Activated naive CD8-positive, alpha-beta T cell treated with anti-CD3 and anti-CD28 coated beads, Interleukin-2, amount 50 U/mL, for 24 hours (primary cell): Measurements from ENCODE around the gene GAST.

Experiments
- ATAC-seq: fragments of 150-1000 bp; cut with Tn5 transposase; one replicate; pipeline ENCODE4 v1.10.0; 2021
- DNase-seq: peaks from one replicate; pipeline ENCODE4 v3.0.0; 2021
- H3K27ac Mint-ChIP-seq: one replicate; pipeline ENCODE4 v1.8.0; 2021; ENCODE audit warnings: mild to moderate bottlenecking, mixed read lengths
- H3K27me3 Mint-ChIP-seq: one replicate; pipeline ENCODE4 v1.8.0; 2021; ENCODE audit warnings: mixed read lengths
- H3K36me3 Mint-ChIP-seq: one replicate; pipeline ENCODE4 v1.8.0; 2021; ENCODE audit warnings: low read depth, mixed read lengths
- H3K4me1 Mint-ChIP-seq: one replicate; pipeline ENCODE4 v1.8.0; 2021; ENCODE audit warnings: mixed read lengths
- H3K4me3 Mint-ChIP-seq: one replicate; pipeline ENCODE4 v1.8.0; 2021; ENCODE audit warnings: mild to moderate bottlenecking, moderate library complexity, mixed read lengths
- H3K9me3 Mint-ChIP-seq: one replicate; pipeline ENCODE4 v1.8.0; 2021; ENCODE audit warnings: mixed read lengths

GAST gene

GRCh38 chr17:41736983-41737679, 25.0 kb downstream of the GAST start:
- Mint-ChIP-seq H3K27me3 (peaks cover 39% of the 10 kb centered on the region), H3K36me3 (no peaks in the 10 kb centered on the region), H3K4me1 (peaks cover 6% of the 10 kb centered on the region), H3K9me3 (no peaks in the 10 kb centered on the region), H3K4me3 (no peak overlapping the region), H3K27ac (no peak overlapping the region)
- no peak for ATAC-seq
- DNase-seq: no peak

- H3K27ac Mint-ChIP-seq: no peak overlapping the region
- no peak overlapping the region for H3K4me3 Mint-ChIP-seq
- peaks cover 34% of the 10 kb centered on the region for H3K27me3 Mint-ChIP-seq
- ATAC-seq (no peak), DNase-seq (no peak)
- no peaks in the 10 kb centered on the region for H3K9me3 Mint-ChIP-seq
- H3K4me1 Mint-ChIP-seq: peaks cover 6% of the 10 kb centered on the region
- H3K36me3 Mint-ChIP-seq: no peaks in the 10 kb centered on the region
Measured at GRCh38 chr17:41737680-41738023, 25.5 kb downstream of the GAST start.

- DNase-seq: peak; percentile 84
- peak; percentile 88 for ATAC-seq
- H3K9me3 Mint-ChIP-seq: no peaks in the 10 kb centered on the region
- H3K4me3 Mint-ChIP-seq: no peak overlapping the region
- H3K27ac Mint-ChIP-seq: no peak overlapping the region
- H3K27me3 Mint-ChIP-seq: peaks cover 33% of the 10 kb centered on the region
- H3K36me3 Mint-ChIP-seq: no peaks in the 10 kb centered on the region
- H3K4me1 Mint-ChIP-seq: peaks cover 6% of the 10 kb centered on the region
Measured at GRCh38 chr17:41738077-41738800, 26.1 kb downstream of the GAST start.

- DNase-seq (no peak), ATAC-seq (no peak)
- H3K27ac Mint-ChIP-seq: no peak overlapping the region
- peaks cover 29% of the 10 kb centered on the region for H3K27me3 Mint-ChIP-seq
- no peaks in the 10 kb centered on the region for H3K9me3 Mint-ChIP-seq
- H3K36me3 Mint-ChIP-seq: no peaks in the 10 kb centered on the region
- peaks cover 3% of the 10 kb centered on the region for H3K4me1 Mint-ChIP-seq
- H3K4me3 Mint-ChIP-seq: no peak overlapping the region
Measured at GRCh38 chr17:41738801-41739112, 26.6 kb downstream of the GAST start.

- Mint-ChIP-seq H3K27me3 (peaks cover 26% of the 10 kb centered on the region), H3K4me3 (no peak overlapping the region), H3K4me1 (peaks cover 2% of the 10 kb centered on the region), H3K36me3 (no peaks in the 10 kb centered on the region), H3K9me3 (no peaks in the 10 kb centered on the region), H3K27ac (no peak overlapping the region)
- no peak for ATAC-seq
- DNase-seq: no peak
Measured at GRCh38 chr17:41739661-41740352, 27.7 kb downstream of the GAST start.

GRCh38 chr17:41740506-41740905, 28.4 kb downstream of the GAST start:
- Mint-ChIP-seq H3K9me3 (no peaks in the 10 kb centered on the region), H3K4me1 (no peaks in the 10 kb centered on the region), H3K36me3 (no peaks in the 10 kb centered on the region), H3K4me3 (no peak overlapping the region), H3K27ac (no peak overlapping the region), H3K27me3 (peaks cover 22% of the 10 kb centered on the region)
- DNase-seq (no peak), ATAC-seq (no peak)

- Mint-ChIP-seq H3K4me1 (no peaks in the 10 kb centered on the region), H3K4me3 (no peak overlapping the region), H3K27me3 (peaks cover 11% of the 10 kb centered on the region), H3K9me3 (no peaks in the 10 kb centered on the region), H3K36me3 (no peaks in the 10 kb centered on the region), H3K27ac (no peak overlapping the region)
- DNase-seq (no peak), ATAC-seq (no peak)
Measured at GRCh38 chr17:41741709-41742108, 29.6 kb downstream of the GAST start.

- DNase-seq: no peak
- Mint-ChIP-seq H3K27me3 (peaks cover 1% of the 10 kb centered on the region), H3K4me3 (no peak overlapping the region), H3K4me1 (no peaks in the 10 kb centered on the region), H3K9me3 (no peaks in the 10 kb centered on the region), H3K36me3 (no peaks in the 10 kb centered on the region), H3K27ac (no peak overlapping the region)
- no peak for ATAC-seq
Measured at GRCh38 chr17:41748275-41748674, 36.1 kb downstream of the GAST start.

- ATAC-seq: no peak
- no peak overlapping the region for H3K27ac Mint-ChIP-seq
- H3K9me3 Mint-ChIP-seq: no peaks in the 10 kb centered on the region
- no peak overlapping the region for H3K4me3 Mint-ChIP-seq
- H3K4me1 Mint-ChIP-seq: no peaks in the 10 kb centered on the region
- DNase-seq: no peak
- H3K27me3 Mint-ChIP-seq: peaks cover 1% of the 10 kb centered on the region
- H3K36me3 Mint-ChIP-seq: no peaks in the 10 kb centered on the region
Measured at GRCh38 chr17:41750862-41751261, 38.7 kb downstream of the GAST start.

- no peaks in the 10 kb centered on the region for H3K36me3 Mint-ChIP-seq
- H3K9me3 Mint-ChIP-seq: no peaks in the 10 kb centered on the region
- ATAC-seq (no peak), DNase-seq (no peak)
- H3K4me1 Mint-ChIP-seq: no peaks in the 10 kb centered on the region
- no peak overlapping the region for H3K27ac Mint-ChIP-seq
- no peak overlapping the region for H3K4me3 Mint-ChIP-seq
- peaks cover 1% of the 10 kb centered on the region for H3K27me3 Mint-ChIP-seq
Measured at GRCh38 chr17:41751288-41751687, 39.2 kb downstream of the GAST start.

- H3K4me1 Mint-ChIP-seq: no peaks in the 10 kb centered on the region
- no peak overlapping the region for H3K4me3 Mint-ChIP-seq
- ATAC-seq: no peak
- peaks cover 1% of the 10 kb centered on the region for H3K27me3 Mint-ChIP-seq
- H3K9me3 Mint-ChIP-seq: no peaks in the 10 kb centered on the region
- H3K27ac Mint-ChIP-seq: no peak overlapping the region
- DNase-seq: no peak
- no peaks in the 10 kb centered on the region for H3K36me3 Mint-ChIP-seq
Measured at GRCh38 chr17:41754066-41754465, 41.9 kb downstream of the GAST start.

GRCh38 chr17:41758601-41759000, 46.5 kb downstream of the GAST start:
- no peaks in the 10 kb centered on the region for H3K27me3 Mint-ChIP-seq
- H3K36me3 Mint-ChIP-seq: no peaks in the 10 kb centered on the region
- H3K9me3 Mint-ChIP-seq: no peaks in the 10 kb centered on the region
- H3K27ac Mint-ChIP-seq: no peak overlapping the region
- no peak overlapping the region for H3K4me3 Mint-ChIP-seq
- H3K4me1 Mint-ChIP-seq: peaks cover 2% of the 10 kb centered on the region
- DNase-seq: no peak
- ATAC-seq: no peak

GRCh38 chr17:41760878-41761277, 48.7 kb downstream of the GAST start:
- no peak for DNase-seq
- Mint-ChIP-seq H3K4me3 (no peak overlapping the region), H3K27me3 (no peaks in the 10 kb centered on the region), H3K9me3 (no peaks in the 10 kb centered on the region), H3K4me1 (peaks cover 2% of the 10 kb centered on the region), H3K27ac (no peak overlapping the region), H3K36me3 (no peaks in the 10 kb centered on the region)
- ATAC-seq: no peak

GRCh38 chr17:41762391-41762790, 50.3 kb downstream of the GAST start:
- DNase-seq (no peak), ATAC-seq (no peak)
- Mint-ChIP-seq H3K9me3 (no peaks in the 10 kb centered on the region), H3K27me3 (no peaks in the 10 kb centered on the region), H3K27ac (no peak overlapping the region), H3K4me1 (peaks cover 2% of the 10 kb centered on the region), H3K4me3 (no peak overlapping the region), H3K36me3 (no peaks in the 10 kb centered on the region)

GRCh38 chr17:41762841-41763240, 50.7 kb downstream of the GAST start:
- Mint-ChIP-seq H3K27ac (no peak overlapping the region), H3K4me3 (no peak overlapping the region), H3K9me3 (no peaks in the 10 kb centered on the region), H3K27me3 (no peaks in the 10 kb centered on the region), H3K36me3 (no peaks in the 10 kb centered on the region), H3K4me1 (peaks cover 2% of the 10 kb centered on the region)
- DNase-seq (no peak), ATAC-seq (no peak)
